Choroid plexus epithelial cell (primary cell): ENCODE measurements around the gene NT5C1A.
A peak's percentile ranks its signal among the peaks of the same experiment; 100 is the strongest.

Experiments used
- DNase-seq: peaks from one replicate; pipeline ENCODE4 v3.0.0-alpha.2; 2010; ENCODE audit warnings: low read depth
- H3K4me3 ChIP-seq: 2 replicates; pipeline ENCODE4 v1.5.1; 2011; ENCODE audit warnings: low read depth, mild to moderate bottlenecking, control low read depth, low read length, moderate library complexity
- CTCF ChIP-seq: conservative IDR thresholded peaks from 2 replicates; pipeline ENCODE4 v1.5.1; 2011; ENCODE audit warnings: low read depth, mild to moderate bottlenecking, control low read depth, inconsistent platforms, low read length, moderate library complexity

The NT5C1A gene

GRCh38 chr1:39696448-39696847 is 24.5 kb upstream of the NT5C1A start:
- no peak overlapping the region for H3K4me3 ChIP-seq
- TF ChIP-seq CTCF = no peak
- DNase-seq = no peak

- no peak for DNase-seq
- no peak for TF ChIP-seq CTCF
These were observed 23.1 kb upstream of the NT5C1A start for GRCh38 chr1:39695016-39695415.

GRCh38 chr1:39694026-39694425 is 22.1 kb upstream of the NT5C1A start:
- DNase-seq = no peak
- no peak for TF ChIP-seq CTCF
- H3K4me3 ChIP-seq = no peak overlapping the region

More at GRCh38 chr1:39695016-39695415, 23.1 kb upstream of the NT5C1A start:
- no peak overlapping the region for H3K4me3 ChIP-seq

- no peak for TF ChIP-seq CTCF
- no peak for DNase-seq
- H3K4me3 ChIP-seq = no peak overlapping the region
These were observed 20.5 kb upstream of the NT5C1A start for GRCh38 chr1:39692152-39693074.

GRCh38 chr1:39691383-39692151 is 19.7 kb upstream of the NT5C1A start, which contains the start of gene HPCAL4:
TSS of gene HPCAL4 (minus strand) at chr1:39691433. CDS start at chr1:39684603, 6,830 bp downstream.
- H3K4me3 ChIP-seq = peak within 1 kb of the TSS; percentile 17
- no peak for TF ChIP-seq CTCF
- peak; percentile 64 for DNase-seq

GRCh38 chr1:39690794-39691382 is 19.0 kb upstream of the NT5C1A start:
- TF ChIP-seq CTCF = no peak
- DNase-seq = no peak

More at GRCh38 chr1:39690794-39691382, 19.0 kb upstream of the NT5C1A start:
- no peak overlapping the region for H3K4me3 ChIP-seq
